HT-29 (cell line): ENCODE results near the gene MYPN. TPM values are rescaled to one million over a fixed set of nuclear protein-coding genes. Genes with fewer than 3 reads are reported as not detected.
A peak's percentile ranks its signal among the peaks of the same experiment; 100 is the strongest.
"Not testable (repeated sequence)": the region's sequence is repeated elsewhere in the genome, so short reads cannot be mapped to it uniquely, and the experiment has no call there.

Source experiments
- DNase-seq: peaks from one replicate; pipeline ENCODE4 v3.0.0-alpha.2; 2015; ENCODE audit warnings: low spot score
- total RNA-seq: library from RNA; depleted of rRNA; stranded (reverse); fragments of >200 nt; shearing (Covaris generic); gene quantifications from 2 replicates; pipeline ENCODE4 v1.2.3, GENCODE V29; 2014

MYPN gene
- total RNA-seq, 1 experiment from 2014 or later = not detected

- DNase-seq = peak; percentile 18
Observed at GRCh38 chr10:68223535-68224165, 114.4 kb downstream of the MYPN start.

- DNase-seq = no peak
Observed at GRCh38 chr10:68224810-68225209, 115.5 kb downstream of the MYPN start.

- no peak for DNase-seq
Observed at GRCh38 chr10:68230268-68230667, 121.0 kb downstream of the MYPN start.

GRCh38 chr10:68231106-68231816 lies 122.0 kb downstream of the MYPN start:
- DNase-seq = peak; percentile 63

GRCh38 chr10:68231817-68232251 lies 122.5 kb downstream of the MYPN start, which contains the start of gene ATOH7:
Gene ATOH7 (minus strand): TSS chr10:68232113. CDS start chr10:68231677, 436 bp downstream.
- peak; percentile 26 for DNase-seq

GRCh38 chr10:68233046-68233445 lies 123.8 kb downstream of the MYPN start:
- DNase-seq = no peak

- no peak for DNase-seq
Observed at GRCh38 chr10:68235111-68235510, 125.8 kb downstream of the MYPN start.

- no peak for DNase-seq
Observed at GRCh38 chr10:68235581-68235980, 126.3 kb downstream of the MYPN start.

DNA sequence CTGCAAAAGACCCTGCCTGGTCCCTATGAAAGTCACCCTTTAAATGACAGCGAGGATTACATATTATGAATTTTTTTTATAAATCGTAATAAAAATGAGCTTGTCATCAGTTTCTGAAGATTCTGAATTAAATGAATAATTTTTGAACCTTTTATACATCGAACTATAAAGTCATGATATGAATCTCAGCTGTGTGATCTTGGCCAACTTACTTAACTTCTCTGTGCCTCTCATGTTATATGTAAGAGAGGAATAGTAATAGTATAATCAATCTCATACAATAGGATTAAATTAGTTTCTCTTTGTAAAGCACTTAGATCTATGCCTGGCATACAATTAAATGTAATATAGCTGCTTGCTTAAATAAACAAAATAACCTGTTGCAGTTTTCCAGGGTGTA lies 127.9 kb downstream of the MYPN start:
- no peak for DNase-seq

GRCh38 chr10:68238371-68238770 lies 129.1 kb downstream of the MYPN start:
- DNase-seq = no peak

GRCh38 chr10:68239069-68239468 lies 129.8 kb downstream of the MYPN start:
- DNase-seq = no peak

DNA sequence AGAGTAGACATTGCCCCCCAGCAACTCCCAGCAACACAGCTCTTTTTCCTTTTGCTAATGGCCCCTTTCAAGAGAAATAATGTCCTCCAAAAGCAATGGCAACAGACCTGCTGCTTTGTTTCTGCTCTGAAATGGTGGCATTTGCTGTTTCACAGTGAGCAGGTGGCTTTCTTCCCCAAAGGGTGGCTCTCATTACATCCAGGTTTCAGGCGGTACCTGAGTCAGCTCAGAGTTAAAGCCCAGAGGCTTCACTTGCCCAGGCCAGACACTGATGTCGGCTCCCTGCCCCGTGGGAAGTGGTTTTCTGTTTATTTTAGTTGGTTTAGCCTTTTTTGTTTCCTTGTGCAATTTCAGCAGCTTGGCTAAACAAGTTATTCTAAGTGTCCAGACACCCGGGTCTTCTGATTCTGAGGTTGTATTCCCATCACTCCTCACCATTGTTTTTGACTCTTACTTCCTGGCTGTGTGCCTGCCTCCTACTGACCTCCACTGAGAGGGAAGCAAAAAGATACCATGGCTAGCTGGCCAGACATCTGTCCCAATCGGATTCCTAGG lies 130.4 kb downstream of the MYPN start:
- DNase-seq = no peak

DNA sequence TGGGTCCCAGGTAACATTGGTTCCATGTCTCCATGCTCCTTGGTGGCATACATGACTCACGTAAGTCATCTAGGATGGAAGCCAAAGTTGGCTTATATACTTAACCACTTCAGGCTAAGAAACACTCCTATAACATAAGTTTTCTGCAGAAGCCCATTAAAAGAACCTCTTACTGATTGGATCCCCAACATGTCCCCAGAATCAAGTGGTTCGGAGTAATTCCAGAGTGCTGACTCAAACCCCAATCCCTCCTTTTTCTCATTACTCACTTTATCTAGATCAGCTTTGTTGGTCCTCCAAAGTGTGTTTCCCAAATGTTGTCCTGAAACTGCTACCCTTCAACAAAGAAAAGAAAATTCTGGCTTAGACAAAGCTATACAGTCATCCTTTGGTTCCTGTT lies 132.8 kb downstream of the MYPN start:
- no peak for DNase-seq

DNA sequence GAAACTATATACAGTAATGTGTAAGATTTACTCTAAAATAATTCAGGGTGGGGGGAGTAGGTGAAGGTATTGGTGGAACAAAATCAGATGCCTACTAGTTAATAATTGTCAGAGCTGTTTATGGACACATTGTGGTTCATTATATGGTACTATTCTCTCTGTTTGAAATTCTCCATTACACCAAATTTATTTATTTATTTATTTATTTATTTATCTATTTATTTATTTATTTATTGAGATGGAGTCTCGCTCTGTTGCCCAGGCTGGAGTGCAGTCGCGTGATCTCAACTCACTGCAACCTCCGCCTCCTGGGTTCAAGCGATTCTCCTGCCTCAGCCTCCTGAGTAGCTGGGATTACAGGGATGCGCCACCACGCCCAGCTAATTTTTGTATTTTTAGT lies 137.1 kb downstream of the MYPN start:
- DNase-seq = not testable (repeated sequence)

DNA sequence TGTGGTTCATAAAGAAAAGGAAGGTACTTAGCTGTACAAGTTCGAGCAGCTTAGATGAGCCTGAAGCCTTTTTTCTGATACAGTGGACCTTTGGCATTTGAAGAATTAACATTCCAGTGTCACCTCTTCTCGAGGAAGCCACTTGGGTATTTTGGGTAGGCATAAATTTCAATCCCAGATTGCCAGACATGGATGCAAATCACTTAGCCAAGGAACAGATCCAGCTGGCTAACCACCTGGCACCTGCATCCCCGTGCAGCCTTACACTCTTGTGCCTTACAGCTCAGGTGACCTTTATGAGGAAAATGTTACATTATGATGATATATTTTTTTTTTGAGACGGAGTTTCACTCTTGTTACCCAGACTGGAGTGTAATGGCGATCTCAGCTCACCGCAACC lies 138.6 kb downstream of the MYPN start:
- no peak for DNase-seq

GRCh38 chr10:68249297-68249696 lies 140.0 kb downstream of the MYPN start:
- DNase-seq = no peak

DNA sequence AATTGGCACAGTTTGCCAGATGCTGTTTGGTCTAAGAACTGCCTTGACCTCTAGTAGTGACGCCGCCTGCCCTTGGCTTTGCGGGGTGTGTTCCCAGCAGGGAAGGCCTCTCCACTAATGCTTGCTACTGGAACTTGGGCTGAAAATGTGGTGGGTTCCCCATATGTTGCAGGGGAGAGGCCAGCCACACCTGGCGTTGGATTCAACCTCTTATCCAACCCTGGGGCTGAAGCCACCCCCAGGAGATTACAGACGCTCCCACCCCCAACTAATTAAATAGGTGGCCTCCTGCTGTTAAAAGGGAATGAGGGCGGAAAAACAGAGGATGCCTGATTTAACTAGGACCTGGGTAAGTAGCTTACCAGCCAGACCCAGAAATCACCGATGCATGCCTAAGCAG lies 141.9 kb downstream of the MYPN start:
- no peak for DNase-seq

DNA sequence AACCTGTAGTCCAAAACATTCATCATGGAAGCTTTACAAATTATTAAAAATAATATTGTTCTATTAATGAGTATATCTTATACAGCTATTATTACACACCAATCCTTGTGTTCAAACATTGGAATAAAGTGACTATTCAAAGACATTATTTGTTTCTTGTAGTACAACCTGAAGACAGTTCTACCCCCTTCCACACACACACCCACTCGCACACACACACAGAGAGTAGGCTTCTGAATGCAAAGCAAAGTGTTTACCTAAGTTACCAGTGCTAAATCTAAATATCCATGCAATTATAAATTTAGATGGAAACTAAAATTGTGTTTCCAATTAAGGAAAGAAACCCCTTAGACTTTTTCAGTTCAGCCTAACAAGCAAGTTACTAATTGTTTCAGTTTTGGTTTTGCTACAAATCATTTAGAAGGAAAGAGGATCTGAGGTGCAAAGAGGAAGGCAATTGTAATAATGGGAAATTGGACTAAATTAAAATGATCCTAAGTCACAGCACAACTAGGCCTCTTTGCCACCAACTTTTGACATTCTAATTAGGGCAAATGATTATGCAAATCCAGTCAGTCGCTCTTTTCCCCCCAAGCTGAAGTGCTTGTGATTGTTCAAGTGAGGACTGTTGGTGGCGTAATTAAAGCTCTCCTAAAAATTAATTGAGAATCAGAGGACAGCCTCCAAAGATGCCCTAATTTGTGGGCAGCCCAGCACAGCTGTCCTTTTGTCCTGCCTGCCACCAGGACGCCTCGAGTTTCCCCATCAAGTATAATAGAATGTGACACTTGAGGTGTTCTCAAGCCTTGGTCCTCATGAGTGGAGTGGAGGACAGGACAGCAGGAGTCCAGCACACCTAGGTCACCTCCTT lies 142.6 kb downstream of the MYPN start:
- DNase-seq = no peak

DNA sequence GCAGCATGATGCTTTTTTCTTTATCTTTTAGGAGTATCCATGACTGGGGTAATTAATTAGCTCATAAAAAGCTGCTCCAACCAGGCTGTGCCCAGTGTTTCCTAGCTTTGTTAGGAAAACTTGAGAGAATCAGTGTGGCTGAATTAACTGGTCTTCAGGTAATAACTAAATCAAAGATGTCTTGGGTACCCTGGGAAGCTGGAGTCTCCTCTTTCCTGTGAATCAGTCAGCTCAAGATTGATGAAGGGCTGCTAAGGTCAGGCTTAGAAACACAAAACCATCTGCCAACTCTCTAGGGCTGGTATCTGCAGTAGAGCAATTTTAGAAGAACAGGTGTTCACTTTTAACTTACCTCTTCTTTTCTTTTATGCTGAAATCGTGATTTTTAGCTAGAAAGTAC lies 144.1 kb downstream of the MYPN start:
- no peak for DNase-seq

- no peak for DNase-seq
Observed at GRCh38 chr10:68261132-68261856, 152.0 kb downstream of the MYPN start.
